Measurements from ENCODE around the gene LHX1.

Gene LHX1

DNA sequence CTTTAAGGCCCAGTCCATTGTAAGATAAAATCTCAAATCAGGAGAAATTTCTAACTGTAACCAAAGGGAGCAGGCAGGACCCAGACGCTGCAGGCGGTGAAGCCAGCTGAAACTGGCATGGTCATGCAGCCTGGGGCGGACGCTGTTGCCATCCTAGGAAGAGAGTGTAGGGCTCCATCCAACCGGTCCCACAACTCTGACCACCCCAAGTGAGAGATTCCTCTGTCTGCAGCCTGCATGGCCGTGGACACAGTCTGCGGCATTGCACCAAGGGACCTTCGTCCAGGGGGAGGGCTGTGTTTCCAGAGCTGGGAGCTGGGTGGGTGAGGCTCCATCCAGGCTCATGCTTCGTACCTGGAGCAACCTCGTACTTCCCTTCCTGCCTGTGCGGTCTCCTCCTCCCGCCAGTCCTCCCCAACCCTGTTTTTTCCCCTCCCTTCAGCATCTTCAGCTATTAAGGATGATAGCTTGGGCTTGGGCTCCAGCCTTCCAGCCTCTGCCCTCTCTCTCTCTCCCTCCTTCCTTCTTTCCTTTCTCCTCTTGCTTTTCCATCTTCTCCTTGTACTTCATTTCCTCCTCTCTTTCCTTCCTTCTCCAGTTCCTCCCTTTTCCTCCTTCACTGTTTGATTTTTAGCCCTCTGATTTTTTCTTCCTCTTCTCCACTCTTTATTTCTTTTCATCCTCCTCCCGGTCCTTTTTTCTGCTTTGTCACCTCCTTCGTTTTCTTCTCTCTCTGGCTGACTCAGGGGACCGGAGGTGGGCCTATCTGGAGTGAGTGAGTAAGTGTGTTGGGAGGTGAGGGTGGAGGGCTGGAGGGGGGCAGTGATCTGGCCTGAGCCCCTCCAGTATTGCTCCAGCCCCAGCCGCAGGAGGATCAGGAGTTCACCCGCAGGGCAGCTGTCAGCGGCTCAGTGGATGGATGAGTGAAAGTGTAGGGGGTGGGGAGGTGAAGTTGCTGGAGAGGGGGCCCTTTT, 17.0 kb upstream of the LHX1 start:
- no peak overlapping the region for H3K27ac ChIP-seq
- DNase-seq = no peak
- H3K4me3 ChIP-seq (ENCODE audit: low read depth, low read length) = no peak overlapping the region
- TF ChIP-seq, protein P1, sequence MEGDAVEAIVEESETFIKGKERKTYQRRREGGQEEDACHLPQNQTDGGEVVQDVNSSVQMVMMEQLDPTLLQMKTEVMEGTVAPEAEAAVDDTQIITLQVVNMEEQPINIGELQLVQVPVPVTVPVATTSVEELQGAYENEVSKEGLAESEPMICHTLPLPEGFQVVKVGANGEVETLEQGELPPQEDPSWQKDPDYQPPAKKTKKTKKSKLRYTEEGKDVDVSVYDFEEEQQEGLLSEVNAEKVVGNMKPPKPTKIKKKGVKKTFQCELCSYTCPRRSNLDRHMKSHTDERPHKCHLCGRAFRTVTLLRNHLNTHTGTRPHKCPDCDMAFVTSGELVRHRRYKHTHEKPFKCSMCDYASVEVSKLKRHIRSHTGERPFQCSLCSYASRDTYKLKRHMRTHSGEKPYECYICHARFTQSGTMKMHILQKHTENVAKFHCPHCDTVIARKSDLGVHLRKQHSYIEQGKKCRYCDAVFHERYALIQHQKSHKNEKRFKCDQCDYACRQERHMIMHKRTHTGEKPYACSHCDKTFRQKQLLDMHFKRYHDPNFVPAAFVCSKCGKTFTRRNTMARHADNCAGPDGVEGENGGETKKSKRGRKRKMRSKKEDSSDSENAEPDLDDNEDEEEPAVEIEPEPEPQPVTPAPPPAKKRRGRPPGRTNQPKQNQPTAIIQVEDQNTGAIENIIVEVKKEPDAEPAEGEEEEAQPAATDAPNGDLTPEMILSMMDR (IDR thresholded peaks at IDR 0.05; ENCODE audit: low read depth, low read length, missing control alignments) = no peak
- H3K27me3 ChIP-seq (replicated peaks) = no peaks in the 10 kb centered on the region
- H3K36me3 ChIP-seq (replicated peaks) = no peaks in the 10 kb centered on the region
- in situ Hi-C loops (cut with HindIII; ENCODE audit: low pct_ligation_motif_present, low sequenced_read_pairs) = no loop called here

- Histone ChIP-seq H3K27me3 (replicated peaks) (no peaks in the 10 kb centered on the region), H3K4me3 (ENCODE audit: low read depth, low read length) (no peak overlapping the region), H3K27ac (no peak overlapping the region), H3K36me3 (replicated peaks) (no peaks in the 10 kb centered on the region)
- in situ Hi-C loops (cut with HindIII; ENCODE audit: low pct_ligation_motif_present, low sequenced_read_pairs) = no loop called here
- no peak for DNase-seq
- TF ChIP-seq, protein P1 (IDR thresholded peaks at IDR 0.05; ENCODE audit: low read depth, low read length, missing control alignments) = no peak
These were observed 16.0 kb upstream of the LHX1 start for GRCh38 chr17:36921095-36921851.

DNA sequence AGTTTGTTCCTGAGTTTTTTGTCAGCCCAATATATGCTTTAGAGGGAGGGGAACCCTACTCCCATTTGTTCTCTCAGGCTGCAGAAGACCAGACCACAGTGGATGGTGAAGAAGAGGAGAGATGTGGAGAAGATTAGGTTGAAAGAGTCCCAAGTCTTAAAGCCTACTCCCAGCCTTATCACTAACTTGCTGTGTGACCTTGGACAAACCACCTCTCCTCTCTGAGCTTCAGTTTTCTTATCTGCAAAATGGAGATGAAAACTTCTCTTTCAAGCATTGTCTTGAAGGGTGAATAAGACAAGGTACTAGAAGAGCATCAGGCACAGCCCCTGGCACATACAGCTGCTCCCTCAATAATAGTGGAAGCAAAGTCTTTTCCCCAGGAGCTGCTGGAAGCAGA, 15.1 kb upstream of the LHX1 start:
- Histone ChIP-seq H3K4me3 (ENCODE audit: low read depth, low read length) (no peak overlapping the region), H3K27me3 (replicated peaks) (no peaks in the 10 kb centered on the region), H3K36me3 (replicated peaks) (no peaks in the 10 kb centered on the region), H3K27ac (no peak overlapping the region)
- TF ChIP-seq, protein P1 (IDR thresholded peaks at IDR 0.05; ENCODE audit: low read depth, low read length, missing control alignments) = no peak
- in situ Hi-C loops (cut with HindIII; ENCODE audit: low pct_ligation_motif_present, low sequenced_read_pairs) = no loop called here
- no peak for DNase-seq

- TF ChIP-seq, protein P1 (IDR thresholded peaks at IDR 0.05; ENCODE audit: low read depth, low read length, missing control alignments) = no peak
- Histone ChIP-seq H3K4me3 (ENCODE audit: low read depth, low read length) (no peak overlapping the region), H3K27ac (no peak overlapping the region), H3K27me3 (replicated peaks) (peaks cover 7% of the 10 kb centered on the region), H3K36me3 (replicated peaks) (no peaks in the 10 kb centered on the region)
- DNase-seq = no peak
- in situ Hi-C loops (cut with HindIII; ENCODE audit: low pct_ligation_motif_present, low sequenced_read_pairs) = no loop called here
These were observed 13.5 kb upstream of the LHX1 start for GRCh38 chr17:36923814-36924221.

DNA sequence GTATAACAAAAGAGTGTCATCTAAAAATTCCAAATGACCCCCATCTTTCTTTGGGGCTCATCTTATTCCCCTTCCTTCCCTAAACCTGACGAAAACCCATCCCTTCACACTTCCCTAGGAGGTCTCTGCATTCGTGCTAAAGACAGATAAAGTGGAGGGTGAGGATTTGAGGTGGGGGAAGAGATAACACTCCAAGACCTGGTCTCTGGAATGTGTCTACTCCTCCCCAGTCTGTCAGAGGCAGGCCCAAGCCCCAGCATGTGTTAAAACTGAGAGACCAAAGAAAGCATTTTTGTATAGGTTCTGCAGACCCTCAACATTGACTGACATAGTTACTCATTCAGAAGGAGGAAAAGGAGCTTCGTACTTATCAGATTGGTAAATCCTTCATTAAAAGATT, 11.0 kb upstream of the LHX1 start:
- Histone ChIP-seq H3K27me3 (replicated peaks) (peaks cover 31% of the 10 kb centered on the region), H3K27ac (no peak overlapping the region), H3K4me3 (ENCODE audit: low read depth, low read length) (no peak overlapping the region), H3K36me3 (replicated peaks) (no peaks in the 10 kb centered on the region)
- in situ Hi-C loops (cut with HindIII; ENCODE audit: low pct_ligation_motif_present, low sequenced_read_pairs) = no loop called here
- TF ChIP-seq, protein P1 (IDR thresholded peaks at IDR 0.05; ENCODE audit: low read depth, low read length, missing control alignments) = no peak
- no peak for DNase-seq
